T-helper 2 cell treated with Interferon-gamma antibody and Interleukin-4, amounts not matched to agents 100 ng/mL and 5 ng/mL, for 36 hours (primary cell): ENCODE measurements around the gene MTX2. TPM values are rescaled to one million over a fixed set of nuclear protein-coding genes. Genes with fewer than 3 reads are reported as not detected.
"Not testable (repeated sequence)": the region's sequence is repeated elsewhere in the genome, so short reads cannot be mapped to it uniquely, and the experiment has no call there.

Source experiments
- intact Hi-C: fragments of 100-400 bp; cut with micrococcal nuclease; formaldehyde crosslinking; loops from one replicate; pipeline ENCODE4 v1.15.1; 2023
- total RNA-seq: library from RNA; stranded (reverse); gene quantifications from 2 replicates; pipeline ENCODE4 v1.2.3, GENCODE V29; 2022

The MTX2 gene
- total RNA-seq, 1 donor from 2014 or later = 15.8 TPM

DNA sequence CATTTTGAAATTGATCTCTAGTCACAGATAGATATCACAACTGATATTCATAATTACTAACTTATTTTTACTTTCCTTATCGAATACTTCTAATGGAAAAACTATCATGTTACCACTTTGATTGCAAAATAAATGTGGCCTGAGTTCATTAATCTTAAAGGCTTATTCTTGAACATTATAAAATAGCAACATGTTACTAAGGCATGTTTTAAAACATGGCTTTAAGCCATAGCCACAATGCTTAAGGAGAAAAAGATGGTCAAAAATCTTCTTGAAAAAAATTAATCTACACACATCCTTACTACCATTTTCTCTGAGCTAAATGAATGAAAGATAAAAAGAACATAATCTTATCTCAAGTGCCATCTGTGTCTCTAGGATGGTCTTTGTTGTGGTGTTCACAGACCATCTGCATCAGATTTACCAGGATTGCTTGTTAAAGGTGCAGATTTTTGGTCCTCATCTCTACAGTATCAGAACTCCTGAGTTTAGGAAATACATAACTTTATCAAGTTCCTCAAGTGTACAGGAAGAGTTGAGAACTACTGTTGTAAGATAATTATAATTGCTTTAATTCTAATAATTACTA lies 15.3 kb downstream of the MTX2 start:
- intact Hi-C loops = no loop called here

GRCh38 chr2:176285321-176285720 lies 16.1 kb downstream of the MTX2 start:
- intact Hi-C loops = no loop called here

- intact Hi-C loops = no loop called here
Observed at GRCh38 chr2:176291335-176291734, 22.1 kb downstream of the MTX2 start.

- intact Hi-C loops = no loop called here
Observed at GRCh38 chr2:176291809-176292283, 22.6 kb downstream of the MTX2 start.

DNA sequence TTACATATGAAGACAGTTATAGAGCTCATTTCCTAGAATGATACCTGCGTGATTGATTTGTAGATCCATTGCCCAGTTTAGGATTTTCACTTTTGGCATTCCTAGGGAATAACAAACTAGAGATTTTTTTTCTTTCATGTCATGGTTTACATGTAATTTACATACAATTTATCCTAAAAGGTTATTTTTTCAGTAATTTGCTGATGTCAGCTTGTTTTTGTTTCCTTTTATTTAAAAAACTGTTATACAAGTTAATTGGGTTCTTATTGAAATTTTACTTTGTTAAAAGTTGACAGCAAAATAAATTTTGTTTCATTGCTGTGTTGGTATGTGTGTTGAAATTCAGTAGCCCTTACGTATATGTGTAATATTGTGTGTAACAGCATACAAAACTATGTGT lies 23.4 kb downstream of the MTX2 start:
- intact Hi-C loops = no loop called here

DNA sequence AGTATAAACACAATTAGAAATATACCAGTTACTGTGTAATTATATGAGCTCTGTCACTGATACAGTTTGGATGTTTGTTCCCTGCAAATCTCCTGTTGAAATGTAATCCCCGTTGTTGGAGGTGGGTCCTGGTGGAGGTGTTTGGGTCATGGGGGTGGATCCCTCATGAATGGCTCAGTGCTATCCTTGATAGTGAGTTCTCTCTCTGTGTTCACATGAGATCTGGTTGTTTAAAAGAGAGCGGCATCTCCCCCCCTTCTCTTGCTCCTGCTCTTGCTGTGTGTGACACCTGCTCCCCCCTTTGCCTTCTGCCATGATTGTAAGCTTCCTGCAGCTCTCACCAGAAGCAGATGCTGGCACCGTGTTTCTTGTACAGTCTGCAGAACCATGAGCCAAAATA lies 24.1 kb downstream of the MTX2 start:
- intact Hi-C loops = no loop called here

- intact Hi-C loops = no loop called here
Observed at GRCh38 chr2:176297067-176297466, 27.8 kb downstream of the MTX2 start.

DNA sequence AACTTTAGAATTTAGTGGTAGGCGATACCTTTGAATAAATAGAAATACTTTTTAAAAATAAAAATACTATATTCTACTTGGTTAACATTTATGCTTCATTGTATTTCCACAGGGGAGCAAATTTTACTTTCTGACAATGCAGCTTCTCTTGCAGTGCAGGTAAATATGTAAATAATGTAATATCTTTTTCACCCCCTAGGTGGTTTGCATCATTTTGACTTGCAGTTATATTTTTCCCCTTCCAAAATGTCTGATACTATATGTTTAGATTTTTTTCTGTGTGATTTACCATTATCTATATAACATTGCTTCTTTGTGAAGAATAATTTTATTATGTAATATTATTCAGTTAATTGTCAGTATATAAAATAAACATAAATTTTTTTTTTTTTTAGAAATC lies 28.5 kb downstream of the MTX2 start:
- intact Hi-C loops = no loop called here

DNA sequence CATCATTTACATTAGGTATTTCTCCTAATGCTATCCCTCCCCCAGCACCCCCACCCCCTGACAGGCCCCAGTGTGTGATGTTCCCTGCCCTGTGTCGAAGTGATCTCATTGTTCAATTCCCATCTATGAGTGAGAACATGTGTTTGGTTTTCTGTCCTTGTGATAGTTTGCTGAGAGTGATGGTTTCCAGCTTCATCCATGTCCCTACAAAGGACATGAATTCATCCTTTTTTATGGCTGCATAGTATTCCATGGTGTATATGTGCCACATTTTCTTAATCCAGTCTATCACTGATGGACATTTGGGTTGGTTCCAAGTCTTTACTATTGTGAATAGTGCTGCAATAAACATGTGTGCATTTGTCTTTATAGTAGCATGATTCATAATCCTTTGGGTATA lies 36.8 kb downstream of the MTX2 start:
- intact Hi-C loops = not testable (repeated sequence)

GRCh38 chr2:176317199-176317598 lies 48.0 kb downstream of the MTX2 start:
- intact Hi-C loops = no loop called here

DNA sequence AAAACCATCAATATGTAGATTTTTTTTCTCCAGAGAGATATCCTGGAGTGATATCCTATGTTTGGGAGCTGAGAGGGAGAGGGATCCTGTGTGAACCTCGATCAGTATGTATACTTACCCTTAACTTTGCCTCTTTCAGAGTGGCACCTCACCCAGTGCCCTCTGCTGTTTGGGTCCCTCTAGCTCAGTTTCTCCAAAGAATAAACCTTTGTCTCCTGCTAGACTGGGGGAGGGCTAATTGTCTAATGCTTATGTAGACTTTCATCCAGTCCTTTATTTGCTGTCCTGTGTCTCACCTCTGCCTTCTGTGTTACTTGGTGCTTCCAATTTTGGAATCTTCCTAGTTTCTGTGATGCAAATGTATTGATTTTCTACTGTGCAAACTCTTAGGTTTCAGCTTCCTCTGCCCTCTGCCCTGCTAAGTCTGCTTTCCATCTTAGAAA lies 48.4 kb downstream of the MTX2 start:
- intact Hi-C loops = no loop called here

DNA sequence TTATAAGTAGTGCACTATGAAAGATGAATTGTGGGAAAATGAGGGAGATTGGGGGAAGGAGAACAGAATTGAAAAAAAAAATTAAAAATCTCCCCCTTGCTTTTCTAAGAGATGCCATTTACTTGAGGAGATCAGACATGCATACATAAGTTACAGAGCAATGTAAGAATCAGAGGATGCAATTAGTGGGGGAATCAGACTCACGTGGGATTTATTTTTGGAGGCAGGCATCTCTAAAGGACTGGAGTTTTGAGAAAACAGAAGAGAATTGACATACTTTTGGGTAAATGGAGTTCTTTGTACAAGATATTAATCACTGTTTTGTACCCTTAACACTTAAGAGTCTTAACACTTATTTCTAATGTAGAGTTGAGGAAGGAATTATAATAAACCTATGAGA lies 52.7 kb downstream of the MTX2 start:
- intact Hi-C loops = no loop called here

DNA sequence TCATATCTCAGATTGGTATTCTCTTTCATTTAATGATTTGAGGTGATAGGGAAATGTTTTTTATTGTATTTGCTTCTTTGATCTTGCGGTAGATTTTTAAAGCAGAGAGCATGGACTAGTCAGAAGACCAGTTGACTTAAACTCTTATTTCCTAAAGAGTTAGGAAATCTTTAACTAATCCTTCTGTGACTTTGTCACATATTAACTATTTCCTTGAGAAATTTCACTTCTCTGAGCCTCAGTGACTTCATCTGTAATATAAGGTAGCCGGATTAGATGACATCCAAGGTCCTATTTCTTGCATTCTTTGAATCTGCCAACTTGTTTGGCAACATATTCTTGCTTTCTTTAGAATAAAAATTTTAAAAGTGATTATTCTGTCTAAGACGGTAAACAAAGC lies 55.6 kb downstream of the MTX2 start:
- intact Hi-C loops = no loop called here

DNA sequence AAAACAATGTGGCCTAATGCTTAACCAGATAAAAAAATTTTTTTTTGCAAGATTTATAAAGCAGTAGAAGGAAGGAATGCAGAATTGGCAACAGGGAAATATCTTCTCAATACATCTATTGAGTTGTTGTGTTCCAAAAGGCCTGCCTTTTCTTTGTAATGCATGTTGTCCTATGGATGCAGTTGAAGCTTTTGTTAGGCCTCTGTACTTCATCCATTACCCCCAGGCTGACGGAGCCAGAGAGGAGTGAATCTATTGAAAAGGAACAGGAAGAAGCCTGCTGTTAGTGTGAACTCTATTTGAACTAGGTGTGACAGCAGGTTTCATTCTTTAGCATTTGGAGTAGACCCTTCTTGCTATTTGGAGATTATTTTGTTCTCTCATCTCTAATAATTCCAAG lies 56.5 kb downstream of the MTX2 start:
- intact Hi-C loops = no loop called here

GRCh38 chr2:176328149-176328548 lies 58.9 kb downstream of the MTX2 start:
- intact Hi-C loops = no loop called here

- intact Hi-C loops = no loop called here
Observed at GRCh38 chr2:176330612-176331011, 61.4 kb downstream of the MTX2 start.

- intact Hi-C loops = no loop called here
Observed at GRCh38 chr2:176331646-176332045, 62.4 kb downstream of the MTX2 start.

DNA sequence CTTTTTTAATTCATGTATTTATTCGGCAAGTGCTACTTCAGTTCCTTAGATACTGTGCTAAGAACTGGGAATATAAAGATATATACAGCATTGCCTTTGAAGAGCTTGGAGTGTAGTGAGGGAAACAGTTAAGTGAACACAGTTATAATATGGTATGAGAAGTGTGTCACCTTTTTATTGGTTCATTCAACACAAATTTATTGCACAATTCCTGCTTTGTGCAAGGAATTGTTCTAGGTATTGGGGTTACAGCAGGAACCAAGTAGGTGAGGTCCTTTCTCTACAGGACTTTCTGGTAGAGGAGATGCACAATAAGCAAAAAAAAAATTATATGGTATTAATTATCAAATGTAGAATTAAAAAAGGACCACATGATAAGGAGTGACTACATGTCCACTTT lies 65.5 kb downstream of the MTX2 start:
- intact Hi-C loops = no loop called here

DNA sequence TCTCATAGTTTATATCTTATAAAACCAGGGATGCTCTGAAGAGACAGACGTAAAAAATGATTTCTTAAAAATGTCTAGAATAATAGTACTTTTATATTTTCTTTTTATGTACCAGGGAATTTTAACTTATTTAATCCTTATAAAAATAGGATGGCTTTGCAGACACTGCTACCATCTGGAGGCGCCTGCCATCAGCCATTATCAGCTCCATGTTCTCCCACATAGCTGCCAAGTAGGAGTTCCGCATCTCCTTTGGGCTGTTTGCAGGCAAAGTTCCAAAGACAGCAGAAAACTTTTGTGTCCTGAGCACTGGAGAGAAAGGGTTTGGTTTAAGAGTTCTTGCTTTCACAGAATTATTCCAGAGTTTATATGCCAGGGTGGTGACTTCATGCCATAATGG lies 69.2 kb downstream of the MTX2 start:
- intact Hi-C loops = no loop called here

DNA sequence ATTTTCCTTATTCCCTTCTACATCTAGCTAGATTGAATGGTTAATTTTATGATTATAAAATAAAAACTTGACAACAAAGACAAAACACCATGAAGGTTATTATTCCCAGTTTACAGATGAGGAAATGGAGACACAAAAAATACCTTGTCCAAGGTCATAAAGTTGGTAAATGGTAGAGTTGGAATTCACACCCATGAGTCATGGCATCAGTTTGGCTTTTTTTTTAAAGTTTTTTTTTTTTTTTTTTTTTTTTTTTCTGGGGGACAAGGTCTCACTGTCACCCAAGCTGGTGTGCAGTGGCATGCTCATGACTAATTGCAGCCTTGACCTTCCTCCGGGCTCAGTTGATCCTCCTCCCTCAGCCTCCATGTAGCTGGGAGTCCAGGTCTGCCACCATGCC lies 70.0 kb downstream of the MTX2 start:
- intact Hi-C loops = no loop called here

GRCh38 chr2:176356251-176356650 lies 87.0 kb downstream of the MTX2 start:
- intact Hi-C loops = no loop called here

- intact Hi-C loops = no loop called here
Observed at GRCh38 chr2:176364273-176364977, 95.2 kb downstream of the MTX2 start.

GRCh38 chr2:176368349-176368748 lies 99.1 kb downstream of the MTX2 start:
- intact Hi-C loops = no loop called here
